PC-3 (cell line): ENCODE results near the gene PRPF6. TPM values are rescaled to one million over a fixed set of nuclear protein-coding genes. Genes with fewer than 3 reads are reported as not detected.

Source experiments
- ATAC-seq: fragments of 200-7000 bp; cut with Tn5 transposase; 2 replicates; pipeline ENCODE4 v1.9.1; 2020; ENCODE audit warnings: mild to moderate bottlenecking, moderate library complexity
- BruUV-seq: library from RNA; stranded (reverse); fragments of 400-500 nt; replicated peaks from 2 replicates; lab custom pipeline; 2021; lab: Mats Ljungman, UMichigan
- CTCF ChIA-PET: fragments of 300-600 bp; sonication (Branson Sonifier 250); formaldehyde crosslinking; loops from one replicate; lab custom pipeline; 2022; ENCODE audit warnings: antibody characterized with exemption; lab: Charles Lee
- POLR2A ChIA-PET: fragments of 300-600 bp; sonication (Branson Sonifier 250); formaldehyde crosslinking; loops from one replicate; lab custom pipeline; 2022; ENCODE audit warnings: antibody characterized with exemption; ENCODE audit not compliant: unreplicated experiment; lab: Charles Lee
- DNase-seq: peaks from one replicate; pipeline ENCODE4 v3.0.0-alpha.2; 2015
- H2AFZ ChIP-seq: fragments of 300-600 bp; sonication (generic); 2 replicates; pipeline ENCODE4 v1.6.0; 2016; ENCODE audit warnings: antibody characterized with exemption, low read length
- H3F3A ChIP-seq: fragments of 300-600 bp; sonication (generic); one replicate; pipeline ENCODE4 v1.6.0; 2017; ENCODE audit warnings: antibody characterized with exemption, low read length, control low read depth, mild to moderate bottlenecking; ENCODE audit not compliant: unreplicated experiment
- H3K27ac ChIP-seq: fragments of 300-600 bp; sonication (generic); 2 replicates; pipeline ENCODE4 v1.5.1; 2016; ENCODE audit warnings: mild to moderate bottlenecking, low read length
- H3K27me3 ChIP-seq: fragments of 300-600 bp; sonication (generic); 2 replicates; pipeline ENCODE4 v1.6.1; 2016; ENCODE audit warnings: low read length, mixed read lengths
- H3K36me3 ChIP-seq: fragments of 300-600 bp; sonication (generic); 2 replicates; pipeline ENCODE4 v1.6.1; 2016; ENCODE audit warnings: low read depth, mixed run types, low read length, mixed read lengths
- H3K4me1 ChIP-seq: fragments of 300-600 bp; sonication (generic); 2 replicates; pipeline ENCODE4 v1.5.1; 2016; ENCODE audit warnings: low read length; ENCODE audit not compliant: insufficient read depth
- H3K4me2 ChIP-seq: fragments of 300-600 bp; sonication (generic); 2 replicates; pipeline ENCODE4 v1.6.0; 2016; ENCODE audit warnings: low read length
- H3K4me3 ChIP-seq: fragments of 300-600 bp; sonication (generic); 2 replicates; pipeline ENCODE4 v1.5.1; 2016; ENCODE audit warnings: mild to moderate bottlenecking, low read length, mixed read lengths
- H3K79me2 ChIP-seq: fragments of 300-600 bp; sonication (generic); 2 replicates; pipeline ENCODE4 v1.6.1; 2017; ENCODE audit warnings: low read length, mixed read lengths
- H3K9ac ChIP-seq: fragments of 300-600 bp; sonication (generic); 2 replicates; pipeline ENCODE4 v1.6.0; 2016; ENCODE audit warnings: mild to moderate bottlenecking, low read length
- H3K9me2 ChIP-seq: fragments of 300-600 bp; sonication (generic); replicated peaks from 2 replicates; pipeline ENCODE4 v1.6.1; 2016; ENCODE audit warnings: mixed run types, low read length, mixed read lengths
- H3K9me3 ChIP-seq: fragments of 300-600 bp; sonication (generic); 2 replicates; pipeline ENCODE4 v1.6.1; 2016; ENCODE audit warnings: low read length, mixed read lengths
- H4K20me1 ChIP-seq: fragments of 300-600 bp; sonication (generic); 2 replicates; pipeline ENCODE4 v1.6.1; 2016; ENCODE audit warnings: low read length, mixed read lengths
- CTCF ChIP-seq: fragments of 300-600 bp; sonication (generic); conservative IDR thresholded peaks from 2 replicates; pipeline ENCODE4 v1.5.1; 2017; ENCODE audit warnings: antibody characterized with exemption, low read depth, mild to moderate bottlenecking, low read length
- EZH2 ChIP-seq: fragments of 300-600 bp; sonication (generic); IDR thresholded peaks from one replicate; pipeline ENCODE4 v1.6.1; 2017; ENCODE audit warnings: antibody characterized with exemption, mild to moderate bottlenecking, low read length; ENCODE audit not compliant: unreplicated experiment
- EZH2phosphoT487 ChIP-seq: fragments of 300-600 bp; sonication (generic); IDR thresholded peaks from 2 replicates; pipeline ENCODE4 v1.6.1; 2018; ENCODE audit warnings: mild to moderate bottlenecking, antibody characterized with exemption, low read length, borderline replicate concordance
- intact Hi-C: fragments of 100-400 bp; cut with micrococcal nuclease; formaldehyde crosslinking; loops from 2 replicates; pipeline ENCODE4 v1.9.0; 2023
- total RNA-seq: library from RNA; depleted of rRNA; stranded (reverse); fragments of >200 nt; gene quantifications from 2 replicates; pipeline ENCODE4 v1.2.3, GENCODE V29; 2014

PRPF6 gene
- total RNA-seq, 1 experiment from 2014 or later = 67.1 TPM

GRCh38 chr20:64075556-64075955, 94.6 kb downstream of the PRPF6 start:
- intact Hi-C loops = no loop called here
- no peaks in the 10 kb centered on the region for H3K9me3 ChIP-seq
- no peak overlapping the region for H2AFZ ChIP-seq
- peaks cover 13% of the 10 kb centered on the region for H3K4me1 ChIP-seq
- peaks cover 19% of the 10 kb centered on the region for H3K79me2 ChIP-seq
- H3F3A ChIP-seq = no peaks in the 10 kb centered on the region
- H3K9me2 ChIP-seq = no peaks in the 10 kb centered on the region
- no peak for TF ChIP-seq EZH2
- no peak for TF ChIP-seq EZH2phosphoT487
- no peak for TF ChIP-seq CTCF
- H3K4me2 ChIP-seq = no peak overlapping the region
- H3K27ac ChIP-seq = no peak overlapping the region
- no peak for ATAC-seq
- H3K36me3 ChIP-seq = no peaks in the 10 kb centered on the region
- no peak overlapping the region for H3K9ac ChIP-seq
- CTCF ChIA-PET = no interaction called here
- no TSS peak for BruUV-seq
- no peak overlapping the region for H3K4me3 ChIP-seq
- no peaks in the 10 kb centered on the region for H4K20me1 ChIP-seq
- POLR2A ChIA-PET = no interaction called here
- no peaks in the 10 kb centered on the region for H3K27me3 ChIP-seq
- DNase-seq = no peak

GRCh38 chr20:64076061-64076997, 95.4 kb downstream of the PRPF6 start:
- intact Hi-C loops = no loop called here
- no peaks in the 10 kb centered on the region for H3K36me3 ChIP-seq
- peaks cover 19% of the 10 kb centered on the region for H3K79me2 ChIP-seq
- DNase-seq = no peak
- H3K4me3 ChIP-seq = no peak overlapping the region
- ATAC-seq = no peak
- POLR2A ChIA-PET = no interaction called here
- no peaks in the 10 kb centered on the region for H4K20me1 ChIP-seq
- TF ChIP-seq EZH2phosphoT487 (no peak), CTCF (no peak), EZH2 (no peak)
- no peak overlapping the region for H3K4me2 ChIP-seq
- H2AFZ ChIP-seq = no peak overlapping the region
- H3F3A ChIP-seq = no peaks in the 10 kb centered on the region
- peaks cover 13% of the 10 kb centered on the region for H3K4me1 ChIP-seq
- BruUV-seq = no TSS peak
- H3K27me3 ChIP-seq = no peaks in the 10 kb centered on the region
- H3K9me2 ChIP-seq = no peaks in the 10 kb centered on the region
- CTCF ChIA-PET = no interaction called here
- H3K27ac ChIP-seq = no peak overlapping the region
- H3K9me3 ChIP-seq = no peaks in the 10 kb centered on the region
- no peak overlapping the region for H3K9ac ChIP-seq

- Histone ChIP-seq H3K4me3 (no peak overlapping the region), H3K79me2 (peaks cover 19% of the 10 kb centered on the region), H3K4me1 (peaks cover 13% of the 10 kb centered on the region), H3F3A (no peaks in the 10 kb centered on the region), H3K36me3 (no peaks in the 10 kb centered on the region), H2AFZ (no peak overlapping the region), H3K27ac (no peak overlapping the region), H3K27me3 (no peaks in the 10 kb centered on the region), H3K9ac (no peak overlapping the region), H3K9me2 (no peaks in the 10 kb centered on the region), H3K4me2 (no peak overlapping the region), H3K9me3 (no peaks in the 10 kb centered on the region), H4K20me1 (no peaks in the 10 kb centered on the region)
- no peak for DNase-seq
- ATAC-seq = no peak
- no TSS peak for BruUV-seq
- POLR2A ChIA-PET = no interaction called here
- CTCF ChIA-PET = no interaction called here
- intact Hi-C loops = no loop called here
- TF ChIP-seq CTCF (no peak), EZH2phosphoT487 (no peak), EZH2 (no peak)
These were observed 96.2 kb downstream of the PRPF6 start for GRCh38 chr20:64077094-64077493.
